HG03442 (cell line): ENCODE results near the gene NAA80.
A peak's percentile ranks its signal among the peaks of the same experiment; 100 is the strongest.
"Not testable (repeated sequence)": the region's sequence is repeated elsewhere in the genome, so short reads cannot be mapped to it uniquely, and the experiment has no call there.

Experiments used
- ATAC-seq: cut with Tn5 transposase; IDR thresholded peaks from one replicate; pipeline ENCODE4 v1.9.1; 2021; ENCODE audit warnings: mild to moderate bottlenecking, moderate library complexity; ENCODE audit not compliant: unreplicated experiment

The NAA80 gene

DNA sequence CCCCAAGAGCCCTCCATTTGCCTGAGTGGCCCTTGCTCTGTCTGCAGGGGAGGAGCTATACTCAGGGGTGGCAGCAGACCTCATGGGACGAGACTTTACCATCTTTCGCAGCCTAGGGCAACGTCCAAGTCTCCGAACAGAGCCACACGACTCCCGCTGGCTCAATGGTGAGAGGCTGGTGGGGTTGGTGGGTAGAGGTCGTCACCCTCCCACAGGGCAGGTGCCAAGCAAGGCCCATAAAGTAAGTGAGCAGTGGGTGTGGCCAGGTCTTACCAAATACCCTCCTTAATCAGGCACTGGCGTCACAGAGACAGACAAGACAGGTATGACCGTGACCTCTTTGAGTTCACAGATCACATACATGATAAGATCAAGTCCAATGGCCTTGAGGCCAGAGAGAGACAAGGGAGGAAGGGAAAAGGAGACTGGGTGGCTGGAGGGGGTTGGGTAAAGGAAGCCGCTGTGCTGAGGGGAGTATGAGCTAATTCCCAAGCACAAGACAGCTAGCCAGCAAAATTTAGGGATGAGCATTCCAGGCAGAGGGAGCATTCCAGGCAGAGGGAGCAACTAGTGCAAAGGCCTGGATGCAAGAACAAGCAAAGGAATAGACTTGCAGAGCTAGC, 27.8 kb downstream of the NAA80 start:
- ATAC-seq = no peak

DNA sequence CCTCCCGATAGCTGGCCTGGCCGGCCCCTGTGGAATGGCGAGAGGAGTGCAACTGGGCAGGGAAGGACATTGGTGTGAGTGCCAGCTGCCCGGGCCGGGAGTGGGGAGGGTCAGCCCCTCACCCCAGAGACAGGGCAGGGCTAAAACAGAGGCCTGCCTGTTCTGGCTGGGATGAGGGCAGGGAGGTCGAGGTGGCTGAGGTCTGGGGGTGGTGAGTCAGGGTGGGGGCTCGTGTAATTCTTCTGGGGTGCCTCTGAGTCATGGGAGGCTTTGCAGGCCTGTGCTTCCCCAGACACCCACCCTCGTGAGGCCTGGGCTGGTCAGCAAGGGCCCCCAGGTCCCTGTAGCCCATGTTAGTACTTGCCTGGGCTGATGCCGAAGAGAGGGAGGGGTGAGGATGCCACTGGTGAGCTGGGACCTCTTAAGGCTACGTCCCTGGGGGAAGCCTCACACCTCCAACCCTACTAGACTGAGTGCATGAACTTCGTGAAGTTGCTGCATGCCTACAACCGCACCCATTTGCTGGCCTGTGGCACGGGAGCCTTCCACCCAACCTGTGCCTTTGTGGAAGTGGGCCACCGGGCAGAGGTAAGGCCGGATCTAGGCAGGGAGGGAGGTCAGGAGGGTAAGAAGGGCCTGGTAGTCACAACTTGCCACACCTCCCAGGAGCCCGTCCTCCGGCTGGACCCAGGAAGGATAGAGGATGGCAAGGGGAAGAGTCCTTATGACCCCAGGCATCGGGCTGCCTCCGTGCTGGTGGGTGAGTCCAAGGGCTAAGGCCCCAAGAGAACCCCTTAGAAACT, 28.6 kb downstream of the NAA80 start:
- ATAC-seq = no peak

DNA sequence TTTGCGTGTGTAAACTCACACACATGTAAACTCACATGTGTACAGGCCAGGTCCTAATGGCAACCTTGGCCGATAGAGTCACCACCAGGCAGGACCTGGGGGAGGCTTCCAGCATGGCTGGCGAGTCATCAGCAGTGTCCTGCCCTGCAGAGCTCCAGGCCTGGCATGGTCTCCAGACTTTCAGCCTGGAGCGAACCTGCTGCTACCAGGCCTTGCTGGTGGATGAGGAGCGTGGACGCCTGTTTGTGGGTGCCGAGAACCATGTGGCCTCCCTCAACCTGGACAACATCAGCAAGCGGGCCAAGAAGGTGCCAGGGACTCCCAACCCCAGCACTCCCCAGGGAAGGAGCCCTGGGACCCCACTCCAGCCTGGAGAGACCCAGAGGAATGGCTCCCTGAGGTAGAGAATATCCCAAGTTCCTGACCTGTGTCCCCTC, 29.2 kb downstream of the NAA80 start:
- ATAC-seq = no peak

DNA sequence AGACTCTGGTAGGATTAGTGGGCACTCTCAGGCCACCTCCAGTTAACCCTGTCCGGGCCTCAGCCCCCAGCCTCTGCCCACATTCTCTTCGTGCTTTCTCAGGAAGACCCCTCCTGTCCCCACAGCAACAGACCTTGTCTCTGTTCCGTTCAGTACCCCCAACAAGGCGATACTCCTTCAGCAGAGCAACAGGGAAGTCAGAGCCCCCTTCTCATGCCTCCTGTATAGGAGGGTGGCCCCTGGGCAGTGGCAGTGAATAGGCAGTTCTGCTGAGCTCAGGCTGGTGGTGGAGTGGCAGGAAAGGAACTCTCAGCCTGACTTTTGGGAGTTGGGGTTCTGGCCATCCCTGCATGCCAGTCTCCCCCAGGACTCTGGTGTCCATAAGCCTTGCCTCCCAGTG, 29.7 kb downstream of the NAA80 start:
- ATAC-seq = no peak

DNA sequence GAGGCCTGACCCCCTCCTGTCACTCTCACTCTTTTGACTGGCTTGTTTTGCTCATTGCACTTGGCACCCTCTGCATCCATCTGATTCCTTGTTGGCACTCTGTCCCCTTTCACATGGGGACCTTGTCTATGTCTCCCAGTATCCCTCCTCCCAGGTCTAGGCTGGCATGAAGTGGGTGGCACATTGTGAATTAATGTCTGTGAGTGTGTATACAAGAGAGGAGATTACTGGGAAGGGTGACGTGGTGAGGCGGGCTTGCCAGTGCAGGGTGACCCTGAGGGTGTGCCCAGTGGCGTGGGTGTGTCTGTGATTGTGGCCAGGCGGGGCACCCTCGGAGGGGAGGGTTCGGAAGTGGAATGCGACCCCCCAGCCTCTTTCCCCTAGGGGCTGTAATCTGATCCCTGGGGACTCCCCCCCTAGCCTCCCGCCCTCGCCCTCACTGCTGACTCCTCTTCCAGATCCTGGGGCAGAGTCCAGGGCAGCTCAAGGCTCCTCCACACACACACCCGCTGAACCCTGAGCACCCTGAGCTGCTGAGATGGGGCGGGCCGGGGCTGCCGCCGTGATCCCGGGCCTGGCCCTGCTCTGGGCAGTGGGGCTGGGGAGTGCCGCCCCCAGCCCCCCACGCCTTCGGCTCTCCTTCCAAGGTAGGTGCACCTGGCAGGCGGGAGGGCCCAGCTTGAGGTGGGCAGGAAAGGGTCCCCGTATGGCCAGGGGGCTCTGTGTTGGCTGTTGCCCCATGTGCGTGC, 30.3 kb downstream of the NAA80 start, which contains the start of gene SEMA3B:
Gene SEMA3B (plus strand): TSS at position 445 of the 749 bp plus-strand sequence. CDS start 94 bp downstream, at position 539.
- no peak for ATAC-seq

DNA sequence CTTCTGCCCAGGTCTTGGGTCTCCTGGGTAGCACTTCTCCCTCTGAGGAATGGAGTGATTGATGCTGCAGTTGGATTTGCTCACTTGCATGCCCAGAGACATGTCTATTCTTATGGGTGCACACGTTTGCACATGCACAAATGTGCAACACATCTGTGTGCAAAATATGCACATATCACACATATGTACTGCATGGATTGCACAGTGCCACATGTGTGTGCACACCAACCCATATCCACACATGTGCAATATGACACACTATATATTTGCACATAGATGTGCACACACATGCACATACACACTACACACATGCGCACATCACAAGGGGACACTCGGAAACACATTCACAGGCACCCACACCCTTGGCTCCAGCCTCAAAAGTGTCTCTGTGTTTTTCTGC, 30.9 kb downstream of the NAA80 start:
- ATAC-seq = no peak

DNA sequence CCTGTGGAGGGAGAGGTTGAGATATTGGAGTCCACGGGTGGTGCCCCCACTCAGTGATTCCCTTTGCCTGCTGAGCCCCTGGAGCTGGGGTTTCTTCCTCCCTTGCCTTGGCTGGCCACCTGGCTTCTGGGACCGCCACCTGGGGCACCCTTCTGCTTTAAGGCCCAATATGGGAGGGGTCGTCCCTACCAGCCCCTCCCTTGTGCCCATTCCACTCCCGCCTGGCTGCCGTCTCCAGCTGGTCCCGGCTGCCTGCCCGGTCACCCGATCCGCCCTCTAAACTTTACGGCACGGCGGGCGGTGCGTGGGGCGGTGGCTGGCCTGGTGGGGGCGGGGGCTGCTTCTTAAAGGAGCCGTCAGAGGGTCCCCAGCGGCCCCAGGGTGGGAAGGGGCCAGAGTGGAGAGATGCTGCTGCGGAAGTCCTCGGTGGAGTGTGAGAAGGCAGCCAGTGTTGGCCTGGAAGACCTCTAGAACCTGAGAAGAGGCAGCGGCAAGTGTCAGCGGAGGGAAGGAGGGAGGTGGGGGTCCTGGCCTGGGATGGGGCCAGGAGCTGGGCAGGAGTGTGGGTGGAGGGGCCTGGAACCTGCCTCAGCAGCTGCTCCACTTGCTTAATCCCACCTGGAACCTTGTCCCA, 31.8 kb downstream of the NAA80 start:
- ATAC-seq = no peak

DNA sequence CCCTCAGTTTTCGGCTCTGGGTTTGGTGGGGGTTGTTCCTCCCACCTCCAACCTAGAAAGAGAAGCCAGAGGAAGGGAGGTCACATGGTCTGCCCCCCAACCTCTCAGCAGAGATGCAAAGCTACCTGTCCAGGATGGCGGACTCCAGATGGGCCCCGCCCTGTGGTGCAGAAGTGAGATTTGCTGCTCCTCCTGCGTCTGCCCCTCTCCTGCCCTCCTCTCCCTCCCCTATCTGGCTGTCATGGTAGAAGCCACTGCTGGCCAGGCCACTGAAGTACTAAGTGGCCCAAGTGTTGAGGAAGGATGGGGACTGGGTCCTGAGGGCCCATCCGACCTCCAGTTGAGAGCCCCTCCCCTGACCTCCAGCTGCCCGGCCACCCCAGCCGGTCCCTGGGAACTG, 32.4 kb downstream of the NAA80 start:
- ATAC-seq = no peak

DNA sequence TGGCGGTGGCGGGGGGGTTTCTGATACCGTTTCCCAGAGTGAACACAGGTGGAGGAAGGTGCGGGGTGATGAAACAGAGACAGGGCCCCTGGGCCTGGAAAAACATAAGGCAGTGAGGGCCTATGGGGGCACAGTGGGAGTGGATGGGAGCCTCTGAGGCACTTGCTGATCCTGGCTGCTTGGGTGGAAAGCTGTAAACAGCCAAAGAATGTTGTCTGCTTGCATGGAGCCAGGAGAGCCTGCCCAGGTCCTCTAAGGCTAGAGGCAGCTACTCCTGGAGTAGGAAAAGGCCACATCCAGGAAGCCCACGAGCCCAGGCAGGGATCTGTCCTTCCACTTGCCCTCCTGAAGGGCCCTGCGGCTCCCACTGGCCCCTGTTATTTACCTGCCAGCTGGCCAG, 33.2 kb downstream of the NAA80 start:
- ATAC-seq = no peak

DNA sequence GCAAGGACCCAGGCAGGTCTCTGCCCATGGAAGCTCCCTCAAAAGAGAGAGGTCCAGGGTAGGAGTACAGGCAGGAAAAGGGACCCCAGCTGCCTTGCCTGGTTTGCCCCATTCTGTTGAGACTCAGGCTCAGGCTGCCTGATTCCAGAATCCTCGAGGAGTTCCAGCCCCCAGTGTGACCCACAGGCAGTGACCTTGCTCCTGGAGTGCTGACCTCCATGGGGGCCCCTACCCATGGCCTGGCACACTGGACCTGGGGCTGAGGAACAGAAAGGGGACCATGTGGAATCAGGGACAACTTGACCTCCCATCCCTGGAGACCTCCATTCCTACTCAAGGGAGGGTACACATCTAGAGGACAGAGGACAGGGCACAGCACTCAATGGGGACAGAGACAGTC, 33.6 kb downstream of the NAA80 start:
- ATAC-seq = no peak

DNA sequence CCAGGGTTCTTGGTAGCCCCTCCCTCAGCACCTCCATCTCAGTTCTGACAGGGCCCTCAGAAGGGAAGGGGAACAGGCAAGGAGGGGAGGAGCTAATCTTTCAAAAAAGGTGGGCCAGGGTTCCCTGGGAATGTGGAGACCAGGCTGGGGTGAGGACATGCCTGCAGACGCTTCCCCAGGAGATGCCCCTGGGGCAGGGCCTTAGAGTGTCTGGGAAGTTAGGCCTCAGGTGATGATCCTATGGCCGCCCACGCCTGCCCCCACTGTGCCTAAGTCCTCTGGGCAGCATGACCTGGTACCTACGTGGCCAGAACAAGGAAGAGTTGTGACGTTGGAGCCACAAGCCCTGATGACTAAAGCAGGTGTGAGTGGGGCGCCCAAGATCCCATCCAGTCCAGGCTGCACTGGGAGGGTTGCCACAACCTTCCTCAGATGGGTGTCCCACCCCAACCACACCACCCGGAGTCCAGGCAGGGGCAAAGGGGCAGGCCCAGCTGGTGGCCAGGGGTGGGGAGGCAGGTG, 34.2 kb downstream of the NAA80 start:
- ATAC-seq = no peak

DNA sequence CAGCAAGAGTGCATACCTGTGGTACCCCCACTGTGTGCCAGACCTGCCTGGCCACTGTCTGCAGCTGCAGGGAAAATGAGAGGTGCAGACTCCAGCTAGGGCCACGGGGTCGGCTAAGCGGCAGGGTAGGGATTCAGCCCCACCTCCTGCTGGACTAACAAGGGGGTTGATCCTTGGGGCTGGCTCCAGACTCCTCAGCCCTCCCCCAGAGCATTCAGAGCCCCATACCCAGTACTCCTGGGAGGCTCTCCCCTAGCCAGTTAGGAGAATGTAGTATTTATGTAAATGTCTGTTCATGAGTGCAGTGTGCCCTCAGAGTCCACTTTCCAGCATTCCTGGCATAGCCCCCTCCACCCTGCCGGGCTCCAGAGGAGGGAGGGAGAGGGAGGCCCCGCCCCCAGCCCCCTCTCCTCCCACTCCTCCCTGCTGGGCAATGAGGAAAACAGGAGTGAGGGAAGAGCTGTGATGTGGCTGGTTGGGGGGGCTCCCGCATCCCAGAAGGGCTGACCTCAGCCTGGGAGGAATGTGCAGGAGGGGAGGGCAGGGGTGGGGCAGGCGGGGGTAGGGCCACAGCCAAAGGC, 34.7 kb downstream of the NAA80 start:
- no peak for ATAC-seq

DNA sequence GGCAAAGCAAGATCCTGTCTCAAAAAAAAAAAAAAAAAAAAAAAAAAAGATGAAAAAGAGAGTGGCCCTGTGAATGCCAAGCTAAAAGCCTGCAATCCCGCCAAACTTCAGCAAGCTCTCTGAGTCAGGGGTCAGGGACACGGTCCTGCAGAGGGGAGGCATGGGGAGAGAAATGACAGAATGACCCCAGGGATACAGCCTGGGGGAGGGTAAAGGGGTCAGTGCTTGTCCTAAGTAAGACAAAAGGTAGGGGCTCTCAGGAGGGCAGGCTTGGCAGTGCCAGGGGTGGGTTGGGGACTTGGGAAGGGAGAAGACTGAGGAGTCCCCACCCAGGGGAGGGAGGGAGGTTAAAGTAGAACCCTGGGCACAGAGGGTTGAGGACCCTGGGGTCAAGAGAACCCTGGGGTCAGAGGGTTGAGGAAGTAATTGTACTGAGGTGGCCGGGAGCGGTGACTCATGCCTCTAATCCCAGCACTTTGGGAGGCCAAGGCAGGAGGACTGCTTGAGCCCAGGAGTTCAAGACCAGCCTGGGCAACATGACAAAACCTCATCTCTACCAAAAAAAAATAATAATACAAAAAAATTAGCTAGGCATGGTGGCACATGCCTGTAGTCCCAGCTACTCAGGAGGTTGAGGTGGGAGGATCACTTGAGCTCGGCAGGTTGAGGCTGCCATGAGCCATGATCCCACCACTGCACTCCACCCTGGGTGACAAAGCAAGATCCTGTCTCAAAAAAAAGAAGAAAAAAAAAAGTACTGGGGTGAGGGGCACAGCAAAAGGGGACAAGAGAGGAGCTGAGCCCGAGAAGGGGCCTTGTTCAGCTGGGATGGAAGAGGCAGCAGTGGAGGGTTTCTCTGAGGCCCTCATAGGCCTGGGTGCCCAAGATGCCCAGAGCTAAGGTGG, 35.5 kb downstream of the NAA80 start:
- ATAC-seq = no peak

DNA sequence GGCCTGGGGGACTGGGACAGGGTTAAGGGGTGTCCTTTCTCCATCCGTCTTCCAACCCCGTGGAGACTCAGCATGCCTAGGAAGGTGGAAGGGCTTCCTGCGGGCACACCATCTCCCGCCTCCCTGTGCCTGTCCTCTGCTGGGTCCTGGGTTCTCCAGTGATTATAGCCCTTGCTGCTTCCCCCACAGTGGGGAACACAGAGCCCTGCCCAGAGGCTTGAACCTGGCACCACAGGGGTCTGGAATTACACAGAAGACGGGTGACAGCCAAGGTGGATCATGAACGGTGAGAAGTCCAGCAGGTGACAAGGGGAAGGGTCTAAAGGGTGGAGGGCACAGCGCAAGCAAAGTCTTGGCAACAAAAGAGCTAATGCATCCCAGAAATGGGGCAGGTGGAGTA, 36.4 kb downstream of the NAA80 start:
- no peak for ATAC-seq

DNA sequence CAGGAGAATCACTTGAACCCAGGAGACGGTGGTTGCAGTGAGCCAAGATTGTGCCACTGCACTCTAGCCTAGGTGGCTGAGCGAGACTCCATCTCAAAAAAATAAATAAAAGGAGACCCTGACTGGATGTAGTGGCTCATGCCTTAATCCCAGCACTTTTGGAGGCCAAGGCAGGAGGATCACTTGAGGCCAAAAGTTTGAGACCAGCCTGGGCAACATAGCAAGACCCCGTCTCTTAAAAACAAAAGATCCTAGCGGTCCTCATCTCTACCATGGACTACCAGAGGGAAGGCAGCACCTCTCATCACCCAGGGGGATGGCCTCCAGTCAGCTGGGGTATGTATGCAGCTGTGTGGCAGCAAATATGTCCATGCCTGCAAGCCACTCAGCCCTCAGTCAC, 37.0 kb downstream of the NAA80 start:
- not testable (repeated sequence) for ATAC-seq

DNA sequence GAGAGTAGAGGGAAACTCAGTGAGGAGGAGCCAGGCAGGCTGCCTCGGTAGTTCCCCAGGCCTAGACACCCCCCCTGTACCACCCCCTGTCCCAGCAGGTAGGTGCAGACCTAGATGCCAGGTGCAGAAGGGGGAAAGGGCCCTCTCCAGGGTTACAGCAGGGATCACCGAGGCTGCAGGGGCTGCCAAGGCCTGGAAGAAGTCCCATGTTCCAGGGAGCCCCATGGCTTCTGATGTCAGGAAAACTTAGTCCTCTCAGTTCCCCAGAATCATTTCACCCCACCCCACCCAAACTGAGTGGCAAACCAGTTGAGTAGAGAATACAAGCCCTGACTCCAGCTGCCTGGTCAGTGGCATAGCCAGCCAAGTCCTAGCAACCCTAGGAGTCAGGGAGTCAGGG, 37.7 kb downstream of the NAA80 start:
- no peak for ATAC-seq

DNA sequence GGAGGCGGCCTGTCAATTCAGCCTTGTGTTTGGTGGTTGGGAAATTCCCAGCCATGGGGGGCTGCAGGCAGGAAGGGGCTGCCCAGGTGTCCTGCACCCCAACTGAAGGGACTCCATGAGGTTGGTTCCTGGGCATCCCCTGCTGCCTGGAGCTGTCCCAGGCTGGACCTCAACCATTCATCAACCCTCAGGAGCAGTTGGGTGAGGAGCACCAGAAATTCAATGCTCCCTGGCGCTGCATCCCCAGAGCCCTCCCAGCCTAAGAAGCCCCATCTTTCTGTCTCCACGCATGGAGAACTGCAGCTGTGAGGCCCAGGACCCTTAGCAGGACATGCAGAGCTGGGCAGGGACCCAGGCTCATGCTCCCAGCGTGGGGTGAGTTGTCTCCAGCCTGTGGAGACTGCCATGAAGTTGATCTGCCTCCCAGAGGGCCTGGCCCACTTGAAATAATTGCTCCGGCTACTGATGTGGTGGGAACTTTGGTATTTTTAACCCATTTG, 38.2 kb downstream of the NAA80 start:
- no peak for ATAC-seq

DNA sequence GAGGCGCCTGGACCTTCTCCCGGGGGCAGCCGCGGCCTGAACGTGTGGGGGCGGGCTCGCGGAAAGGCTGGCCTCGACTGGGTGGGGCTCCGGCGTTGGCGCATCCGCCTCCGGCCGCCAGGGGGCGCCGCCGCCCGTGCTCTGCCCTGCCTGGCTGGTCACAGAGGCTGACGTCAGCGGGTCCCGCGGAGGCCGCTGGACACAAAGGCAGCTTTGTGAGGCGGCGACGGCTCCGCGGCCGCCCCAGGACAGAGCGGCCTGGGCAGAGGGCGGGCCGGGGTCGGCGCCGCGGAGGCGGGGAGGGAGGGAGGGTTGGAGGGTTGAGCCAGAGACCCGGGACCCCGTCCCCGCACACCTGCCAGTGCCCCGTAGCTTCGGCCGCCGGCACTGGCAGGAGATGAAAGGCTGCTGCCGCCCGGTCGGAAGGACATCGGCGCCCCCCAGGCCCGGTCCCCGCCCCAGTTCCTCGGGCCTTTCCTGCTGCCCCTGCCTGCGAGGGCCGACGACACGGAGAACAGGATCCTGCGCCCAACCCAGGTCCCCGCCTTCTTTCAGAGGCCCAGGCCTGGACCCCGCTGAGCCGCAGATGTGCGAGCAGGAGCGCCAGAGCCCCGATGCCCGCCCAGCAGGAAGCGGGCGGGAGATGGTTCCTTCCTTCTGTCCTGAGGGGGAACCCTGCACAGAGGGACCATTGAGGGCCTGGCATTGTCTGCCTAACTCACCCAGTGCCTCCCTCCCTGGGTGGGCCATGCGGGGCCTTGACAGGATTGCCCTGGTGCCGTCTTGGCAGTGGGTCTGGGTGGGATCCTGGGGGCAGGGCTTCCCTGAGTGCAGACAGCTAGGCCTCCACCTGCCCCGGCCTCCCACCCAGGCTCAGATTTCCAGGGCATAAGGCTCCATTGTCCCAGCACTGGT, 38.9 kb downstream of the NAA80 start:
- ATAC-seq = peak; percentile 87
